Pancreas (tissue), 10 donors: ENCODE data around the gene MYBPH. TPM values are rescaled to one million over a fixed set of nuclear protein-coding genes. Genes with fewer than 3 reads are reported as not detected.

Experiments used
- ATAC-seq, 4 donors: fragments of 200-7000 bp; cut with Tn5 transposase; one replicate each; pipeline versions ENCODE4 v1.8.0 to v1.9.1; 2020; ENCODE audit warnings: mild to moderate bottlenecking in 4 of 4, moderate library complexity in 4 of 4
- DNase-seq, 6 donors: peaks; one replicate each; pipeline ENCODE4 v3.0.0-alpha.2; 2020
- FAIRE-seq: peaks from 2 replicates; lab custom pipeline; 2012; peaks lifted over from hg19 to GRCh38; lab: Jason Lieb, UNC
- H3K27ac ChIP-seq, 4 donors: fragments of 200-600 bp; sonication (generic); 1 replicate in 3 of 4; 2 replicates in 1 of 4; pipeline versions ENCODE4 v1.5.0 to v1.8.0; 2020
- H3K27me3 ChIP-seq, 4 donors: fragments of 200-600 bp; one replicate each; pipeline ENCODE4 v1.8.0; 2021
- H3K36me3 ChIP-seq, 3 donors: fragments of 200-600 bp; sonication (generic) in 1 of 3; one replicate each; pipeline versions ENCODE4 v1.5.0 to v1.8.0; 2020 to 2021
- H3K4me1 ChIP-seq, 3 donors: fragments of 200-600 bp; one replicate each; pipeline ENCODE4 v1.8.0; 2021
- H3K4me3 ChIP-seq, 4 donors: fragments of 200-600 bp; sonication (generic) in 2 of 4; one replicate each; pipeline versions ENCODE4 v1.5.0 to v1.8.0; 2020 to 2021
- H3K9me3 ChIP-seq, 4 donors: fragments of 200-600 bp; one replicate each; pipeline ENCODE4 v1.8.0; 2021
- CTCF ChIP-seq, 4 donors: fragments of 200-600 bp; sonication (generic) in 3 of 4; IDR thresholded peaks; one replicate each; pipeline versions ENCODE4 v1.5.0 to v1.8.0; 2021; ENCODE audit warnings: antibody characterized with exemption in 4 of 4
- WGBS, 2 donors: extraction: QIAGEN DNeasy Blood & Tissue Kit; methylation state at CpG; one replicate each; pipeline ENCODE4 v1.1.7; 2013; 5-methylcytosine and 5-hydroxymethylcytosine counted together
- intact Hi-C, 3 donors: fragments of 100-400 bp; cut with DNase I; formaldehyde crosslinking; loops; one replicate each; pipeline versions ENCODE4 v1.11.1 to v1.14.2; 2022
- polyA plus RNA-seq, 2 donors: library from polyadenylated mRNA; stranded (reverse); fragments of 200-250 nt; gene quantifications; one replicate each; pipeline ENCODE4 v1.2.3, GENCODE V29; 2013
- total RNA-seq, 6 donors: library from RNA; stranded (reverse); fragmentation: NEBNext Ultra II Directional in 4 of 6; extraction: Animal tissue kit (Norgen Biotek cat#: 25700) in 4 of 6; gene quantifications; one replicate each; pipeline versions ENCODE4 v1.2.1 to v1.2.4, GENCODE V29; 2021 to 2023
- donor health status: healthy with polysubstance abuse.
- donor health status: DM: no; HTN: no; CAD: no; lungs with moderate emphysema.
- donor health status: DM: no; HTN: no; CAD: no.
- donor health status: control.
- donor health status: control.
- donor health status: Bipolar disorder and iron deficiency.
- donor health status: DM: yes; HTN: yes; CAD: no.
- donor health status: DM: no; HTN: no; CAD: no.
- donor health status: DM: no; HTN: no; CAD: no.
- donor health status: DM: yes; HTN: yes; CAD: no.

Gene MYBPH
- total and polyA plus RNA-seq, 8 donors: not detected

GRCh38 chr1:203163891-203164635 lies 11.6 kb downstream of the MYBPH start:
- no peak overlapping the region for H3K4me3 ChIP-seq
- H3K27ac ChIP-seq: no peak overlapping the region
- 53 to 55% methylated on average over 7 of the region's 7 CpGs for WGBS, 2 donors
- no peaks in the 10 kb centered on the region for H3K9me3 ChIP-seq
- intact Hi-C loops: no loop called here
- FAIRE-seq: no peak
- H3K4me1 ChIP-seq: no peaks in the 10 kb centered on the region
- no peak for DNase-seq
- no peak for TF ChIP-seq CTCF (IDR thresholded peaks at IDR 0.05)
- H3K27me3 ChIP-seq: no peaks in the 10 kb centered on the region
- H3K36me3 ChIP-seq: no peaks in the 10 kb centered on the region
- ATAC-seq: no peak

GRCh38 chr1:203162403-203162802 lies 13.2 kb downstream of the MYBPH start:
- intact Hi-C loops: no loop called here
- 64 to 67% methylated on average over 1 of the region's 1 CpG for WGBS, 2 donors

GRCh38 chr1:203161703-203162102 lies 13.9 kb downstream of the MYBPH start:
- H3K27ac ChIP-seq: no peak overlapping the region
- FAIRE-seq: no peak
- no peaks in the 10 kb centered on the region for H3K4me1 ChIP-seq
- no peaks in the 10 kb centered on the region for H3K36me3 ChIP-seq
- TF ChIP-seq CTCF (IDR thresholded peaks at IDR 0.05): no peak
- no peak for DNase-seq
- WGBS, 2 donors: 74 to 78% methylated on average over 11 of the region's 11 CpGs
- intact Hi-C loops: no loop called here
- H3K9me3 ChIP-seq: no peaks in the 10 kb centered on the region
- H3K27me3 ChIP-seq: no peaks in the 10 kb centered on the region
- H3K4me3 ChIP-seq: no peak overlapping the region
- no peak for ATAC-seq

More at GRCh38 chr1:203162403-203162802, 13.2 kb downstream of the MYBPH start:
- no peak for TF ChIP-seq CTCF (IDR thresholded peaks at IDR 0.05)
- Histone ChIP-seq H3K9me3 (no peaks in the 10 kb centered on the region), H3K36me3 (no peaks in the 10 kb centered on the region), H3K27me3 (no peaks in the 10 kb centered on the region), H3K4me1 (no peaks in the 10 kb centered on the region), H3K27ac (no peak overlapping the region), H3K4me3 (no peak overlapping the region)
- FAIRE-seq (no peak), DNase-seq (no peak), ATAC-seq (no peak)

GRCh38 chr1:203161175-203161574 lies 14.5 kb downstream of the MYBPH start:
- no peaks in the 10 kb centered on the region for H3K36me3 ChIP-seq
- H3K4me3 ChIP-seq: no peak overlapping the region
- H3K27ac ChIP-seq: no peak overlapping the region
- WGBS, 2 donors: 35 to 44% methylated on average over 6 of the region's 6 CpGs
- no peaks in the 10 kb centered on the region for H3K4me1 ChIP-seq
- no peak for FAIRE-seq
- H3K27me3 ChIP-seq: no peaks in the 10 kb centered on the region
- no peaks in the 10 kb centered on the region for H3K9me3 ChIP-seq
- TF ChIP-seq CTCF (IDR thresholded peaks at IDR 0.05): no peak
- DNase-seq: no peak
- intact Hi-C loops: no loop called here
- ATAC-seq: no peak

- no peaks in the 10 kb centered on the region for H3K27me3 ChIP-seq
- no peak overlapping the region for H3K4me3 ChIP-seq
- FAIRE-seq (no peak), ATAC-seq (no peak), DNase-seq (no peak)
- no peaks in the 10 kb centered on the region for H3K36me3 ChIP-seq
- intact Hi-C loops: no loop called here
- 50 to 71% methylated on average over 1 of the region's 1 CpG for WGBS, 2 donors
- no peak overlapping the region for H3K27ac ChIP-seq
- no peaks in the 10 kb centered on the region for H3K4me1 ChIP-seq
- TF ChIP-seq CTCF (IDR thresholded peaks at IDR 0.05): no peak
- H3K9me3 ChIP-seq: no peaks in the 10 kb centered on the region
Observed at GRCh38 chr1:203159844-203160243, 15.8 kb downstream of the MYBPH start.
